Activated gamma-delta T cell (primary cell): ENCODE measurements around the gene ZNF445.
"Not testable (repeated sequence)": the region's sequence is repeated elsewhere in the genome, so short reads cannot be mapped to it uniquely, and the experiment has no call there.

Experiments used
- DNase-seq: peaks from one replicate; lab custom pipeline; 2025; lab: John Stamatoyannopoulos, UW

Gene ZNF445

DNA sequence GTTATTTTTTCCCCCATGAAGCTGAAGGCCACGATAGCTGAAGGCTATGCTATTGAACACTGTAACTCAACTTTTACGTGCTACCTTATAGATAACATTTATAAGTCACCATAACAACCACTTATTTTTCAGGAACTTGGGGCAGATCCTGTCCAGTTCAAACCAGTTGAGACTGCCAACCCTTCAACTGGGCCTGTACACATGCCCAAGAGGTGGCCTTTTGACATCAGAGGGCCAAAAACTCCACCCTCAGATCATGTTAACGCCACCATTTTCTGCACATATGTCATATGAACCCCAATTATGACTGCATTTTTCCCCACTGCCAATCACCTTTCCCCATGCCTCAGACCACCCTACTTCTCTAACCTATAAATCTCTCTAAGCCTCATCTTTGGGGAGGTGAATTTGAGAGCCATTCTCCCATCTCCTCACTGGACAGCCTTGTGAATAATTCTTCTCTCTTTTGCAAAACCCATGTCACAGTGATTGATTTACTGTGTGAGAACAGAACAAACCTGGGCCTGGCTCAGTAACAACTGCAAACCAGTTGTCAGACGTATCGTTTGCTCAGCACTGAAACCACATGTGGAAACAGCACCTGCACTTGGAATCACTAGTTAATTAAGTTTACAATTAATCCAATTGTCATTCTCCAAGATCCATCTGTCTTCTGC is 42.5 kb downstream of the ZNF445 start:
- no peak for DNase-seq

DNA sequence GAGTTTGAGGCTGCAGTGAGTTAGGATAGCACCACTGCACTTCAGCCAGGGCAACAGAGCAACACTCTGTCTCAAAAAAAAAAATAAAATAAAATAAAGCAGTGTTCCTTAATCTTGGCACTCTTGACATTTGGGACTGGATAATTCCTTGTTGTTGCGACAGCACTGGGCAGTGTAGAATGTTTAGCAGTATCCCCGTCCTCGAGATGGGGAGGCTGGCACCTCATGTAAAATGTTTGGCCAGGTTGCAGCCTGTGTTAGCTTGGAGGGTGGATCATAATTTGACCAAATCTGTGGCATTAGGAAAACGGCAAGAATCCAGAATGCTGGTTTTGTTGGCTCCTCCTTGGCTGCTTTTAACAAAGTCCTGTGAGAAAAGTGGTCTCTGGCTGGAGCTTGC is 47.0 kb downstream of the ZNF445 start:
- DNase-seq = no peak

- no peak for DNase-seq
Observed at GRCh38 chr3:44429459-44429858, 48.0 kb downstream of the ZNF445 start.

GRCh38 chr3:44428910-44429309 is 48.6 kb downstream of the ZNF445 start:
- DNase-seq = no peak

- DNase-seq = no peak
Observed at GRCh38 chr3:44427683-44428082, 49.8 kb downstream of the ZNF445 start.

DNA sequence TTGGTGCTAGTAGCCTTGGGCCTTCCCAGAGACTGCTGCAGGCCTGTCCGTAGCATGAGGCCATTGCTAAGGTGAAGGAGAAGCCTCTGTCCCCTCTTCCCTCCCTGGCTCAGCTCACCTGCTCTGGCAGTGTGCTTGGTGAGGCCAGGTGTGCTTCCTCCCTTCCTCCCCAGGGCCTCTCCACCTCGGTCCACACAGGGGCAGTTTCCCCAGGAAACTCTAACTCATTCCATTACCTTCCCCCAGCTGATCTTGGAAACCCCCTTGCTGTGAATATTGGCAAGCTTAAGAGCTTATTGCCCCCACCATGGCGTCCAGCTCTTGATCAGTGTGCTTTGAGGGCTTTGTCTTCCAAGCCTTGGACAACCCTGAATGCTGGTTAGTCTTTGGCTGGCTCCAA is 52.7 kb downstream of the ZNF445 start:
- no peak for DNase-seq

DNA sequence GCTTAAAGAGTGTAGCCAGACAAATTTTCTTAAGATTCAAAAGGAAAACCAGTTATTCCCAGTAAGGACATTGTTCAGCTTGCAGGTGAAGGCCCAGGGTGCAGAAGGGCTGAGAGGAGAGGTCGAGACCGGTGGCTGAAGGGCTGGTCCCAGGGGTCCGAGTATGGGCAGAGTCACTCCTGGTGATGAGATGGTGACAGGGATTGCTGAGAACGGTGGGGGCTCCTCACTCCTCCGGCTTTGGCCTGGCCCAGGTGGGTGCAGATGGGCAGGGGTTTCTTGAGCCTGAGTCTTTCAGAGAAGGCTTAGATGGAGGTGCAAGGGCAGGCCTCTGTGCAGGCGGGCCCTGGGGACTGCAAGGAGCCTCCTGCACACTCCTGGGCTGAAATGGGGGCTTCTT is 56.2 kb downstream of the ZNF445 start:
- DNase-seq = no peak

DNA sequence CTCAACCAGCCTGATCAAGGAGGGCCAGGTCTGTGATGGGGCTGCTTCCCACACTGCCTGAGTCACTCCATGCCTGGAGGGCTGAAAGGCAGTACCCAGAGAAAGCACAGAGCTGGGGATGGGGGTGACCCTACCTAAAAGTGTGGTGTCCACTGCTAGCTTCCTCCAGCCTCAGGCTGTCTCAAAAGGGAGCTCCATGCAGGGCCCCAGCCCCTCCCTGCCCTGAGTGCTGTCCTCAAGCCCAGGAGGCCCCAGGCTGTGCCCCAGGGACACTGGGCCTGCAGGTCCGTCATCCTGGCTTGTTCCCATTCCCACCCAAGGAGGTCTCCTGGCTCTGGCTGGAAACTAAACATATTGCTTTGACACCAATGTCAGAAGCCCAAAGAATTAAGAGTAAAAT is 56.8 kb downstream of the ZNF445 start:
- no peak for DNase-seq

- no peak for DNase-seq
Observed at GRCh38 chr3:44419923-44420650, 57.4 kb downstream of the ZNF445 start.

DNA sequence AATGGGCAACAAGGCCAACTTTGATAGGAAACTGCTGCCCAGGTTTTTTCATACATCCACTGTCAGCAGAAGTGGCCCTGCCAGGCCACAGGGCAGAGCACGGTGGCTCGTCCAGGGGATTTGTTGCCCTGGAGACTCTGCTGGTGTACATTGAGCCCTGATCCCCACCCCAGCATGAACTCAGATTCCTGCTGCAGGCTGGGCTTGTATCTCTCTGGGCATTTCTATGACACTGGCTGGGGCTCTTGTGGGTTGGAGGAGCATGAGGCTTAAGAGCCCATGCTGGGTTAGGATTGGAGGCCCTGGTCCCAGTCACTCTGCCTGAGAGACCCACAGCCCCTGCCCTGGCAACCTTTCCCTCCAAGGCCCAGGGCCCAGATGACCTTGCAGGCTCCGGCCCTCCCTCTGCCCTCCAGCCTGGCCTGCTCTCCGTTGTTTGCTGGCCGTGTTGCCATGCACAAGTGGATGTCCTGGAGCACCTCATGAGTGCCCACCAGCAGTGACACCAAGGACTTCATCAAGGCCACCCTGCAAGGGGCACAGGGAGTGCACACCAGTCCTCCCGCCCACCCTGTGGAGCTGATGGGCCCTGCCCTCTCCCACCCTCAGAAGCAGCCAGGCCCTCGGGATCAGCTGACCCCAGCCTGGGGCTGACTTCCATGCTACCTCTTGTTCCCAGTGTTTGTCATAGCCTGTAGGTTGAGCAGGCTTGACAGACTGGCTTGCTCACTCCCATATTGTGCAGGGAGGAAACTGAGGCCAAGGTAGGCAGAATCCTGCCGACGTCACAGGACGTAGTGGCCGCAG is 58.2 kb downstream of the ZNF445 start:
- no peak for DNase-seq

DNA sequence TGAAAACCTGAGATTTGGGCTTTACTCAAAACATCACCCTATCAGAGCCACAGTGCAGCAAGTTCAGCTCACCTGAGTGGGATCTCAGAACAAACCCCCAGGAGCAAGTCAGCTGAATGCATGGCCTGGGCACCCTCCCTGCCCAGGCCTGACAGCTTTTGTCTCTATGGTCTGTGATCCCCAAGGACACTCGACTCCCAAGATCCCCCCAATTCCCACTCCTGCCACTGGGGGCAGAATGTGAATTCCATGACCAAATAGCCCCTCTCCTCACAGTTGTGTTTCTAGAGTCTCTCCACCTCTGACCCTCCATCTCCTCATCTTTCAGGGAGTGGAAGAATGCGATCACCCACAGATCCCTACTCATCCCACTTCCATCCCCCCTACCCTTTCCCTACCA is 58.9 kb downstream of the ZNF445 start:
- DNase-seq = no peak

DNA sequence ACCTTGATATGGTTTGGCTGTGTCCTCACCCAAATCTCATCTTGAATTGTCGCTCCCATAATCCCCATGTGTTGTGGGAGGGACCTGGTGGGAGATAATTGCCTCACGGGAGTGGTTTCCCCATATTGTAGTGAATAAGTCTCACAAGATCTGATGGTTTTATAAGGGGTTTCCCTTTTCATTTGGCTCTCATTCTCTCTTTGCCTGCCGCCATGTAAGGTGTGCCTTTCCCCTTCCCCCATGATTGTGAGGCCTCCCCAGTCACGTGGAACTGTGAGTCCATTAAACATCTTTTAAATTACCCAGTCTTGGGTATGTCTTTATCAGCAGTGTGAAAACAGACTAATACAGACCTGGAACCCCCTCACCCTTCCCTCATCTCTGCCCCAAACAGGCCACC is 59.4 kb downstream of the ZNF445 start:
- not testable (repeated sequence) for DNase-seq

GRCh38 chr3:44416031-44417030 is 61.1 kb downstream of the ZNF445 start:
- no peak for DNase-seq

GRCh38 chr3:44415421-44415820 is 62.0 kb downstream of the ZNF445 start:
- DNase-seq = no peak

DNA sequence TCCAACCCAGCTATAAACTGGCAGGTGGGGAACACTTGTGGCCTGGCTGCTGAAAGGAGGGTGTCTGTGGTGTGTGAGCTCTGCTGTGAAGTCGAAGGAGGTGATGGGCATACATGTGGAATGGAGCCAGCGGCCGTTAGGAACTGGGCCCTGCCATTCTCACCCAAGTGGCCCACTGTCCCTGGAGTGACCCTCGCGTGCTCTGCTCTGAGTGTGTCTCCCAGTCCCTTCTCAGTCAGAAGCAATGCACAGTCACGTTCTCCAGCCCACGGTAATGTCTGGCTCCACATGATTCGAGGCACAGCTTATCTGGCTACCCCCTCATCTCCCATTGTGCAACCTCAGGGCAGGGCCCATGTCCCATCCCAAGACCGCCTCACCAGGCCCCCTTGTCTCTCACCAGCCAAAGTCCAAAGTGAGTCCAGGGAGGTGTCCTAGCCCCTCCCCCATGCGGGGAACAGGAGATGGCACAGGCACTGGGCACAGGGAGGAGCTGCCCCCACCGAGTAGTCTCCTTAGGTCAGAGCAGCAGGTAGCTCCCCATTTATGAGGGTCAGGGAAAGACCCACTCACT is 62.9 kb downstream of the ZNF445 start:
- no peak for DNase-seq

DNA sequence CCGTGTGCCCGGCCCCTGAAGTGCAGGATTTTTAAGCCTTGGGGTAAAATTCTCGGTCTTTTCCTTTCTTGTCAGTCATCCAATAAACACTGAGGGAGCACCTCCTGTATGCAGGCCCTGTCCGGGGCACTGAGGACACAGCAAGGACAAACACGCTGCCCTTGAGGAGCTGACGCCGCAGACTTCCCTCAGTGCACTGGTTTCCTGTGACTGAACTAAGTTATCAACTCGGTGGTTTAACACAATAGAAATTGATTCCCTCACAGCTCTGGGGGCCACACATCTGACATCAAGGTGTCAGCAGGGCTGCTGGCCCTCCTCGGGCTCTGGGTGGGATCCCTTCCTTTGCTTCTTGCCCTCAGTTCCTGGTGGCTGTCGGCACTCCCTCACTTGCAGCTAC is 65.1 kb downstream of the ZNF445 start:
- DNase-seq = no peak

GRCh38 chr3:44411031-44411645 is 66.3 kb downstream of the ZNF445 start:
- DNase-seq = no peak

- DNase-seq = no peak
Observed at GRCh38 chr3:44409640-44410410, 67.6 kb downstream of the ZNF445 start.

DNA sequence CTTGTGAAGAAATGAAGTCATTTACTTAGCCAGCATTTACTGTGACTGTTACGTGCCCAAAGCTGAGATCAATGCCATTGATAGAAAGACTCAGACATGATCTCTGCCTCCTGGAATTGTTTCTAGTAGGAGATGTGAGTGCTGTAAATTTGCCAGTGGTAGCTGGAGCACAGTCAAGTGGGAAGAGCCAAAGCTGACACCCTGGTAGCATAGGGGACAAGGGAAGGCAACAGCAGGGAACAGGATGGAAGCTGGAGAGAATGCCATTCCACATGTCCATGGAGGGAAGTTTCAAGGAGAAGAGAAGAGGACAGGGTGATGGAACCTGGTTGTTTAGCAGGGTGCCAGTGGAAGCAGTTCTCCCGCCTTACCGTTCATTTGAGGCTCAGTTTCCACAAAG is 74.9 kb downstream of the ZNF445 start:
- no peak for DNase-seq

DNA sequence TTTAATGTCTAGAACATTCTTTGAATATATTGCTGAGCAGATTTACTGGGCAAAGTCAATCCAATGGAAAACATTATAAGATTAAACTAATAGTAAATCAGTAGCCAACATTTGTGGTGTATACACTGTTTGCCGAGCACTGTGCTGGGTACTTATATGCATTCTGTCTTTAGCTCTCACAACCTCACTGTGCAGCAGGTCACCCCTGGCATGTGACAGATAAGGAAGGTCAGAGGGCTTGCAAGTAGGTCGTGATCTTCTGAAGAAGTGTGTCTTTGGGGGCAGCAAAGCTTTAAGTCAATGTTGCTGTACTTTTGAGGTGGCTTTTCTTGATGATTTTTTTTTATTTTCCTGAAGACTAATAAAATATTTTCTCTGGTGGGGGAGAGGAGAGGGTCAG is 76.7 kb downstream of the ZNF445 start:
- no peak for DNase-seq
